ENCODE measurements around the gene ZNF644.

ZNF644 gene

DNA sequence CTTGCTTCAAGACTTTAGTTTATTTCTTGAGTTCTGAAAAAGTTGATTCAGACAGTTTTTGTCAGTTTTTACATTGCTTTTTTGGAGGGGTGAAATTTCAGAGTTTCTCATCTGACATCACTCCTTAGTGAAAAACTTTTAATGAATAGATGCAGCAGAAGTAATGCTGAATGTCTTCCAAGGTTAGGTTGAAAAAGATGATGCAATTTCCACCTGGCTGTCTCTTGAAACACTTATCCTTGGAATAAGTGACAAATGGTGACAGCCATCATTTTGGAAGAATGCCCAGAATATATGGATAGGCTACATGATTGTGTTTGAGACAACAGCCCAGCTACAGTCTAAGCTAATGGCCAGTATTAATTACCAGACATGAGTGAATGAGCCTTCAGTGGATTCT lies 140.8 kb downstream of the ZNF644 start:
- in situ Hi-C loops (cut with MboI; ENCODE audit: low sequenced_read_pairs, unreplicated experiment): no loop called here
- DNase-seq (ENCODE audit: low spot score): no peak
- TF ChIP-seq, protein P1, sequence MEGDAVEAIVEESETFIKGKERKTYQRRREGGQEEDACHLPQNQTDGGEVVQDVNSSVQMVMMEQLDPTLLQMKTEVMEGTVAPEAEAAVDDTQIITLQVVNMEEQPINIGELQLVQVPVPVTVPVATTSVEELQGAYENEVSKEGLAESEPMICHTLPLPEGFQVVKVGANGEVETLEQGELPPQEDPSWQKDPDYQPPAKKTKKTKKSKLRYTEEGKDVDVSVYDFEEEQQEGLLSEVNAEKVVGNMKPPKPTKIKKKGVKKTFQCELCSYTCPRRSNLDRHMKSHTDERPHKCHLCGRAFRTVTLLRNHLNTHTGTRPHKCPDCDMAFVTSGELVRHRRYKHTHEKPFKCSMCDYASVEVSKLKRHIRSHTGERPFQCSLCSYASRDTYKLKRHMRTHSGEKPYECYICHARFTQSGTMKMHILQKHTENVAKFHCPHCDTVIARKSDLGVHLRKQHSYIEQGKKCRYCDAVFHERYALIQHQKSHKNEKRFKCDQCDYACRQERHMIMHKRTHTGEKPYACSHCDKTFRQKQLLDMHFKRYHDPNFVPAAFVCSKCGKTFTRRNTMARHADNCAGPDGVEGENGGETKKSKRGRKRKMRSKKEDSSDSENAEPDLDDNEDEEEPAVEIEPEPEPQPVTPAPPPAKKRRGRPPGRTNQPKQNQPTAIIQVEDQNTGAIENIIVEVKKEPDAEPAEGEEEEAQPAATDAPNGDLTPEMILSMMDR (IDR thresholded peaks at IDR 0.05; ENCODE audit: borderline replicate concordance, control extremely low read depth, extremely low read depth, insufficient read depth, missing control alignments): no peak

DNA sequence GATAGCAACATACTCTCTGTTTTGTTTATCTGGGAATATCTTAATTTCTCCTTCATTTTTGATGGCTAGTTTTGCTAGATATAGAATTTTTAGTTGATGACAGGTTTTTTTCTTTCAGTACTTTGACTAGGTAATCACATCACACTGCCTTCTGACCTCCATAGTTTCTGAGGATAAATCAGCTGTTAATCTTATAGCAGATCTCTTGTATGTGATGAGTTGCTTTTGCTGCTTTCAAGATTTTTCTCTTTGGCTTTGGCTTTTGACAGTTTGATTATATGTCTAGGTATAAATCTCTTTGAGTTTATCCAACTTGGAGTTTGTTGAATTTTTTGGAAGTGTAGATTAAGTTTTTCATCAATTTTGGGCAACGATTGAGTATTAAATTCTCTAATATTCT lies 142.6 kb downstream of the ZNF644 start:
- in situ Hi-C loops (cut with MboI; ENCODE audit: low sequenced_read_pairs, unreplicated experiment): no loop called here
- no peak for DNase-seq (ENCODE audit: low spot score)
- TF ChIP-seq, protein P1 (IDR thresholded peaks at IDR 0.05; ENCODE audit: borderline replicate concordance, control extremely low read depth, extremely low read depth, insufficient read depth, missing control alignments): no peak

DNA sequence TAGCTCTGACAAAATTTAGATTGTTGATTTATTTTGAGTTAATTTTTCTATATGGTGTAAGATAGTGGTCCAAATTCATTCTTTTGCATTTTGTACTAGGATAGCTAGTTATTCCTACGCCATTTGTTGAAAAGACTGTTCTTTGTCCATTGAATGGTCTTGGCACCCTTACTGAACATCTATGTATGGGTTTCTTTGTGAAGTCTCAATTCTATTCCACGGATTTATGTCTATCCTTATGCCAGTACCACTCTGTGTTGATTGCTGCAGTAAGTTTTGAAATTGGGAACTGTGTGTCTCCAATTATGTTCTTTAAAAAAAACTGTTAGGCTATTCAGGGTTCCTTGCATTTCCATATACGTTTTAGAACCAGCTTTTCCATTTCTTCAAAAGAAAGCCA lies 145.7 kb downstream of the ZNF644 start:
- no peak for DNase-seq (ENCODE audit: low spot score)
- TF ChIP-seq, protein P1 (IDR thresholded peaks at IDR 0.05; ENCODE audit: borderline replicate concordance, control extremely low read depth, extremely low read depth, insufficient read depth, missing control alignments): no peak
- in situ Hi-C loops (cut with MboI; ENCODE audit: low sequenced_read_pairs, unreplicated experiment): no loop called here

Data from GM13976 (cell line).